GM21737 (cell line): ENCODE results near the gene STRN4.

Experiments used
- ATAC-seq: cut with Tn5 transposase; IDR thresholded peaks from one replicate; pipeline ENCODE4 v1.9.1; 2021; ENCODE audit warnings: mild to moderate bottlenecking, moderate library complexity; ENCODE audit not compliant: unreplicated experiment

The STRN4 gene

DNA sequence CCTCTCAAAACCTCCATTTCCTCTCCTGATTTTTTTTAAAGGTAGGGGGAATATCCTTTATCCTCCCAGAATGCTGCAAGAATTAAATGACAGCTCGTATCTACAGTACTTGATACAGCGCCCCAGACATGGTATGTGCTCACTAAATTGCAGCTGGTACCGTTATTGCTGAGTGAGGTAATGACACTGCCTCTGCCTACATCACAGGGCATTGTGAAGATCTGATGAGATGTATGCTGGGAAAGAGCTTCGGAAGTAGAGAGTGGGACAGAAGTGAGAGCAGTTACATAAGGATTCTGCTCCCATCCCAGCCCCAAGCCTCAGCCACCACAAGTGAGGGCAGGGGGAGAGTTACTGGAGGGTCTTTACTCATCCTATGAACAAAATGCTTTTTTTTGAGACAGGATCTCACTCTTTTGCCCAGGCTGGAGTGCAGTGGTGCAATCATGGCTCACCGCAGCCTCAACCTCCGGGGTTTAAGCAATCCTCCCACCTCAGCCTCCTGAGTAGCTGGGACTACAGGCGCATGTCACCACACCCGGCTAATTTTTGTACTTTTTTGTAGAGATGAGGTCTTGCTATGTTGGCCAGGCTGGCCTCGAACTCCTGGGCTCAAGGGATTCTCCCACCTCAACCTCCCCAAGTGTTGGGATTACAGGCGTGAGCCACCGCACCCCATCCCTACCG lies 2.1 kb downstream of the STRN4 start:
- no peak for ATAC-seq

DNA sequence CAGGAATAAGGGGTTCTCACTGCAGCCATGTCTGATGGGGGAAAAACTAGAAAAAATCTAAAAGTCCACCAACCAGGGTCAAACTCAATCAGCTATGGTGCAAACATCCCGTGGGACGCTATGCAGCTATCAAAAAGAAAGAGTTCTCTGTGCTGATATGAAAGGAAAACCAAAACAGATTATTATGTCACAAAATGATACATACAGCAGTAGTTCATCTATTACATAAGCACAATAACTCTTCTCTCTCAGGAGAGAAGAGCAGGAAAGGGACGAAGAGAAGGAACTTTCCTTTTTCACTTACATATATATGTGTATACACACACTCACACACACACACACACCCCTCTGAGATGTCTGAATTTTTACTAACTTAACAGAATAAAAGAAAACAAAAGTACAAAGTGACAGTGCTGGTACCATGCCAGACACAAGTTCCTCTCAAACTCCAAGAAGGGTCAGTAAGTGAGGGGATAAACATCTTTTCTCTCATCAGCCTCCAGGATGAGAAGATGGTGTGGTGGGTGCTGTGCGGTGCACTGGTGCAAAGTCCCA lies 3.2 kb downstream of the STRN4 start:
- ATAC-seq, result no peak

DNA sequence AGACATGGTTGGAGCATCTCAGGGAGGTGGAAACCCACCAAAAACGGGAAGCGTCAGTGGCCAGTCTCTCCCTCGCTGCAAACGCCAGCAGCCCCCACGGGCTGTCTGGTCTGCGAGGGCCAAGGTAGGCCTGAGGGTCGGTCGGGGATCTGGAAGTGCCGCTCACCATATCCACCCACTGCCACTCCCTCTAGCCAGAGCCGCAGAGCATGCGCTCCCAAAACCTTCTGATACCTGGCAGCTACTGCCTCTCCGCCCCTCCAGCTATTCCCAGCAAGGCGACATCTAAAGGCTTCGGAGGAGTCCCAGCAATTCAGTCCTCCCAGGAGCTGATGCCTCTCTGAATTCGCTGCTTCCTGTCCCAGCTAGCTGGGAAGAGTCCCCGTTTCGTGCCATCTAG lies 4.8 kb downstream of the STRN4 start:
- ATAC-seq, result no peak

DNA sequence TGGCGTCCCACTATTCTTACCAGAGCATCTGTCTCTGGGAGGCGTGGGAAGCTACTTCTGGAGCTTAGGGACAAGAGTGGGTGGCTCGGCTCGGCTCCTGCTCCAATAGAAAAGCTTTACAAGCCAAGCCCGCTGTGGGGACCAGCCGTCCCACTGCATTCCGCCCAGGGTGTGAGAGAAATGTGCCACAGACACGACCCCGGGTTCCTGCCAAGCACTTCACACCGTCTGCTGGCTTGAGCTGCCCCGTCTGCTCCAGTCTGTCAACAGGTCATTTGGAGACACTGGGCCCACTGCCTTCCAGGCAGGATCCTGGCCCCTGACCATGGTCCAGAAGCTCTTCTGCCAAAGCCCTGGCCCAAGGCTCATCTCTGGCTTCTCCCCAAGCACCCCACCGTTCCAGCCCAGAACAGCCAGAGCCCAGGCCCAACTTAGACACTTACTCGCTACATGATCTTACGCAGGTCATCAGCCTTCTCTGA lies 6.9 kb downstream of the STRN4 start:
- no peak for ATAC-seq

DNA sequence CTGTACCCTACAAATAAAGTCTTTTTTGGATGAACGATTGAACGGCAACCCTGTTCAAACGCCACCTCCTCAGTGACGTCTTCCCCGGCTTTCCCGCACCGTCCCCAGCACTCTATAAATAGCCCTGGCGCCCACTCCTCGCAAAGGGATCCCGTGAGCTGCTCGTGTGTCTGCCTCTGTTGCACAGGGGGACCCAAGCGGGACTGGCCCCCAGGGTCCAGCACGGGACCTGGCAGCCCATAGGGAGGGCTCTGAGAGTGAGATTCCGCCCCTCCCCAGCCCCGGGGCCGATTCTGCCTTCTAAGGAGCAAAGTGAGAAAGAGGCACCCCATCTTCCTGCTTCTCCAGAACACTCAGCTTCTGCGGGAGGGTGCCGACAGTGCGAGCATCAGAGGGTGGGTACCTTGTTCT lies 8.5 kb downstream of the STRN4 start:
- ATAC-seq, result no peak

DNA sequence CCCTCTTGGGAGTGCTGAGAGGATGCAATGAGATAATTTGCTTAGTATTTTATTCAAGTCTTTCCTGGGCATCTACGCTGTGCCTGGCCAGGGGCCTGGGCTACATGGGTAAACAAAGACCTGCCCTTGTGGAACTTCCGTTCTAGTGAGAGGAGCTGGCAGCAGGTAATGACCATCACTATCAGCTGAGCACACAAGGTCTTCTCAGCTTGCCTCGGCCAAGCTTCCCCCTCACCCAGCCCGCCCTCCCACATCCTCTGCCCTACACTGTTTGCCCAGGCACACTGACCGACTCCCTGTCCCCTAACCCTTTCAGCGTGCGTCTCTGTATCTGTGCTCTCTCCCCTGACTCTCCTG lies 9.0 kb downstream of the STRN4 start:
- no peak for ATAC-seq

DNA sequence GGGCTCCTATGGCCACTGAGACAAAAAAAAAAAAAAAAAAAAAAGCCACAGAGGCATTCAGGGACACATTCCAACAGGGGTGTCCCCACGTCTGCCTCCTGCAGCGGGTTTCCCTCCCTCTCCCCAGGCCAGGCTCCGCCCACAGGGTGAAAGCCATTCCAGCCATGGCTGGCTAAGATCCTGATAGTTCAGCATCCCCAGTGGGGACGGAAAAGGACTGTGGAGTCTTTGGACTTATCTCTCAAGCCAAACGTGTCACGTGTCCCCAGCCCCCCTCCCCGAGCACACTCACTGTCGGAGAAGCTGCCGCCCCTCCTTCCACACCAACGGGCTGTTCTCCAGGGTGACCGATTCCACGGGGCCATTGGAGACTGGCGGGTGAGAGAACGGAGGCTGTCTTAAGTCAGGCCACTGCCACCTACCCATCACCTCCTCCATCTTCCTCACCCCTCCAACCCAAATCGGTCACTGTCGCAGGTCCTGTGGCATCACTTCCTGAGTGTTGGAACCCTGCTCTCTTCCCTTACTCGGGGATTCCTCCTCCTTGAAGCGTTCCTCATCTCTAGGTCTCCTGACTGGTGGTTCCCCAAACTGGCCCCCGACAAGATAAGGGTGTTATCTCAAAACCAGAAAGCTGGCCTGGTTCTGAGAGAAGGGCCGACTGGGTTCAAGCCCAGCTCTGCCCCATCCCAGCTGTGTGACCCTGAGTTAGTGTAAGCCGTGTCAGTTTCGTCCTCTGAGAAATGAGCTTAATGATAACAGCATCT lies 9.5 kb downstream of the STRN4 start:
- ATAC-seq, result no peak

DNA sequence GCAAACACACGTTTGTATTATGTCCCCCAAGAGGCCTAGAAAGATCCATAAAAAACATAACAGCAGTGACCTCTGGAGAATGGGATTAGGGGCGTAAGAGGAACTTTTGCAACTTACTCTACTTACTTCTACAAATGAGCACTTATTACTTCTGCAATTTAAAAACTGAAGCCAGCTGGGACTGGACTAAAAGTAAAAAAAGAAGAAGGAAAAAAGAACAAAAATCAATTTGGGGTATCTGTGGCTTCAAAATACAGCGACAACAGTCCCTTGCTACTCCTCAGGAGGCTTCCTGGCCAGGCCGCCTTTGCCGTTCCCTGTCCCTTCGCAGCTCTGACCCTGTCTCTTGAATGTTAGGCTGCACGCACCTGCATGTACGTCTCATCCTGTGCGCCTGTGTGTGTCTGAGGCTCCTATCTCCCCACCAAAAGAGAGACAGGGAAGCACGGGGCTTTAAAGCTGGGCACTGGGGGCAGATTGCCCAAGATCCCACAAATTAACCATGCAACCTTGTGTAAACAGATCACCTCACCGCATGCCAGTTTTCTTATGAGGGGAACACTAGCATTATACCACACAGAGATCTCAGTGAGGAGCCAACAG lies 12.5 kb downstream of the STRN4 start:
- no peak for ATAC-seq

DNA sequence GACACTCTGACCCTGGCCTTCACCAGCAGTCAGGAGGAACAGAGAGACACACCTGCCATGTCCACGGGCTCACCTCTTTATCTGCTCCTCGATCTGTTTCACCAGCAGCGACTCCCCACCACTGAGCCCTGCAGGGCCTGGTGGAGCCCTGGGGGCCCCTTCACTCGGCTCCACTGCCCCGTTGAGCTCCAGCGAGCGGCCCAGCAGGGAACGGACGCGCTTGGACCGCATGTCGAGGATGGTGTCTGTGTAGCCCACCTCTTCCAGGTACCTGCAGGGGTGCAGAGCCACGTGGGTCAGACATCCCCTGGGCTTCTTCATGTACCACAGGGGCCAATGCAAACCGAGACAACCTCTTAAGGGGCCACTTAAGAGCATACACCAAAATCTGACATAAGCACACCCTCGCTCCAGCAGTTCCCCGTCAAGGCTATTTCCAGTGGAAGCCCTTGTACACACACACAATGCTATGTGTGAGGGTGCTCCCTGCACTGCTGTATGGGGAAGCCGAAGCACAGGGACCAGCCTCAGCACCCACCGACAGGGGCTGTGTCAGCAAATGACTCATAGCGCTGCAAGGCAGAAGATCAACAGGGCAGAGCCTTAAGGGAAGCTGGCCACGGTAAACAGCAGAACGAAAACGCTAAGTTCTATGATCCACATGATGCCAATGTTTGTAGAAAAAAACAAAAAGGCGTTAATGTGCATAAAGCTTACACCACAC lies 13.1 kb downstream of the STRN4 start:
- no peak for ATAC-seq

DNA sequence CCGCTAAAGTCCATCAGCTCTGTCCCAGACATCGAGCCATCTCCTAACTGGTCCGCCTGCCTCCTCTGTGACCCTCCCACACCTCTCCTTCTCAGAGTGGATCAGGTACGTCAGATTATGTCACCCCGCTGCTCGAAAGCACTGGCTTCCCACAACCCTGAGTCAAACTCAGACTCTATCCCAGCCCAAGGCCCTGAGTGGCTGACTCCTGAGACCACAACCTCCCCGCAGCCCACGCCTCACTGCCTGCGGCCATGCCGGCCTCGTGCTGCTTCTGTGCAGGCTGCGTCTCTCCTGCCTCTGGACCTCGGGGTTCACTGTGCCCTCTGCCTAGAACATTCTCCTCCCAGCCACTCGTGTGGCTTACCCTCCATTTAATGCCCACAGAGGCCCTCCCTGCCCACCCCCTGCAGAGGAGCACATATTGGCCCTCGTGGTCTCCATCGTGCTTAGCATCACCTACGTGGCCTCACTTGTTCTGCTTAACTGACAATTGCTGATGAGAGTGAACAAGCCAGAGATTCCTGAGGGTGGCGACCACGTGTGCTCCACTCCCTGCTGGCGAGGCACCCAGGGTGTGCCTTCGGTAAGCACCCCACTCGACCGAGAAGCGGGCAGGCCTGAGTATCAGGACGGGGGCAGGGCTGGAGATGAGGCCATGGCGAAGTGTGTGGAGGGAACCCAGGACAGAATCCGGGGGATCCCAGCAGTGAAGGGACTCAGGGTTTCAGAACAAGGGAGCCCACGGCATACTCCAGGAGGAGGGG lies 13.9 kb downstream of the STRN4 start:
- no peak for ATAC-seq

DNA sequence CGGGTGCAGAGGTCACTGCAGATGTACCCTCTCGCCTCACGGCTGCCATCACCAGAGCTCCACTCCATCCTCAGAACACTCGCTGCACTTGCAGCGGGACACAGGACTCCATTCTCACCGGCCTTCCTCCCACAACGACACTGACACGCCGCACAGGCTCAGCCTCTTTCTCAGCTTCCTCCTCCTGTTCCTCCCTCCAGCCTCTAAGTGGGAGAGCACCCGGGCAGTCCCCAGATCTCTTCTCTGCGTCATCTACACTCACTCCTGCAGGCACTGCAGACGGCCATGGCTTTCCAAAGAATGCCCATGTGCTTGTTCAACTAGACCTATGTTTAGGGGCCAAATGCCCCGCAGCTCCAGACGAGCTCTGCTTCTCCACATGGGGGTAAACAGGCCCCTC lies 14.7 kb downstream of the STRN4 start:
- ATAC-seq, result no peak

DNA sequence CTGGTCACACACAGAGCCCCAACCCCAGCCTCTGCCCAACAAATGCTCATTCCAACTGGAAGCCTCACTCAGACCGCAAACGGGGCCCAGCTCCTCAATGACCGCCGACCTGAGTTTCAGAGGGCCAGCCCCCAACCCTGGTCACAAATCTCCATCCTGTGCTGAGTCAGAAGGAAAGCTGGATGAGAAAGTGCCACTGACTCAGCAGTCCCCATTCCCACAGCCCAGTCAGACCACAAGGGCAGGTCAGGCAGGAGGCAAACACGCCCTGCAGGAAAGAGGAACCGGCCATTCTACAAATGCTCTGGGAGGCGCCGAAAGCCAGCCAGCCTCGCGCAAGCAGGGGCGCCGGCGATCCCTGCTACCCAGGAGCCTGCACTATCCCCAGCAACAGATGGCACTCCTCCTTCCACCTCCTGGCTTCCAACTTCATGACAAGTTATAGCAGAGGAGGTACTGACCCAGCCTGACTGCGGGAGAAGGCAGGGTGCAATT lies 15.2 kb downstream of the STRN4 start:
- no peak for ATAC-seq

DNA sequence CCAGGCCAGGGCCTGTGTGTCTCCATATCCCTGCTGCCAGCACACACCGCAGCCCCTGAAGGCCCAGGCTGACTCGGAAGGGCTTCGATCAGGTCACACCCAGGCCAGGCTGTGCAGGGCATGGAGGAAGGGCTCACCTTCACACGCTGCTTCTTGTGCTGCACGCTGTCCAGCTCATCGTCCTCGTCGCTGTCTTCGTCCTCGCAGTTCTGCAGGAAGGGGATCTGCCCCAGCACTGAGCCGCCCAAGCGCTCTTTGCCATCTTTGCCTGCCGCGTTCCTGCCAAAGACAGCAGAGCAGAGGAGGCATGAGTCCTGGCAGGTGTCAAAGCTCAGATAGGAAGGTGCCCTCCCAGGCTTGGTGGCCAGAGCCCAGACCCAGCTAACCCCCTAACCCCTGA lies 15.7 kb downstream of the STRN4 start:
- ATAC-seq, result no peak

DNA sequence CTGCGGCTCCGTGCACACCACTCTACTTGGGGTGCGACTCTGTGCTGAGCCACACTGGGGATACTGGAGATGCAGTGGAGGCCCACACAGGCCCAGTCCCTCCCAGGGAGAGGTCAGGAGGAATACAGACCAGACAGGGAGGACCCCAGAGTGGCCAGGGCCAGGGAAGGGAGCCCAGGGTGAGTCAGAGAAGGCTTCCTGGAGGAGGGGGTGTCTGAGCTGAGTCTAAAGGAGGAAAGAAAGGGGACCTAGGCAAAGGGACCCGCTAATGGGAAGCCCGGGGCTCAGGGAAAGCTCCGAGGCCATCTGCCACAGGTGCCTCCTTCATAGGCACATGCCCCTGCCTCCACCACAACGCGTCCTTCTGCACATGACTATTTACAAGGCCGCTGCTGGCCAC lies 16.1 kb downstream of the STRN4 start:
- ATAC-seq, result no peak

DNA sequence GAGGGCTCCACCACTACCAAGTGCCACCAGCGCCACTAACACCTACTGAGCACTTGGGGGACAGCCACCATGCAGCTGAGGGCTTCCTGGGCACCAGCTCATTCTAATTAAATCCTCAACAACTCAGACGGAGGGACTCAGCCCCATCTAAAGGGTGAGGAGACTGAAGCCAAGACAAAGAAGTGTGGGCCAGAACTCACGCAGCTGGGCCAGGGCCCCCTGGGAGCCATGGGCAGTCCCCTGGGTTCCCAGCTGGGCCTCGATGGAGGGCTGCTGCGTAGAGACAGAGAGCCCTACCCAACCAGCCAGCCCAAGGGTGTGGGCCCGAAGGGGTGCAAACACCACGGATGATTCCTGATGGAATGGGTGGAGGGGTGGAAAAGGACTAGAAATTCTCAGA lies 16.6 kb downstream of the STRN4 start:
- ATAC-seq, result no peak

DNA sequence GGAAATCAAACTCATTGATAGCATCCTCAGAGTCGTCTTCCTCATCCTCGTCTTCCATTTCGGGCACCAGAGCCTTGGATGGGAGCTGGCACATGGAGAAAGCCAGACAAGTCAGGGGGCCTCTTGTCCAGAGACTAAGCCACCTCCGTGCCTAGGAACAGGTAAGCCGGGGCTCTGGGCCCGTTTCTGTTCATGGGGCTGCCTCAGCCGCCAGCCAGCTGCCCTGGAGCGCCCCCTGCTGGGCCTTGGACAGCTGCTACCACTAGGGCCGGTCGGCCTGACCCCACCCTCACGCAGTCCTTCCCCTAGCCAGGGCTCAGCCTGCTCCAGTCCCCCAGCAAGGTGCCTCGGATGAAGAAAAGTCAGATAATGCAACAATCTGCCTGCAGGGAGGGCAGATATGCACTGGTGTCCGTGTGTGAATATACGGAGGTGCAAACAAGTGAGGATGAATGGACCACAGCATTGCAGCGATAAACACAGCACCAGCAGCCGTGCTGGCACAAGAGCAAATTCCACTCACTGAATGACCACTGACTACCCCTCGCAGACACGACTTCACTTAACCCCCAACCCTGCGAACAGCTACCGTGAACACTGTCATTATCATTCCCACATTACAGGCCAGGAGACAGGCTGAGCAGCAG lies 17.4 kb downstream of the STRN4 start:
- no peak for ATAC-seq

DNA sequence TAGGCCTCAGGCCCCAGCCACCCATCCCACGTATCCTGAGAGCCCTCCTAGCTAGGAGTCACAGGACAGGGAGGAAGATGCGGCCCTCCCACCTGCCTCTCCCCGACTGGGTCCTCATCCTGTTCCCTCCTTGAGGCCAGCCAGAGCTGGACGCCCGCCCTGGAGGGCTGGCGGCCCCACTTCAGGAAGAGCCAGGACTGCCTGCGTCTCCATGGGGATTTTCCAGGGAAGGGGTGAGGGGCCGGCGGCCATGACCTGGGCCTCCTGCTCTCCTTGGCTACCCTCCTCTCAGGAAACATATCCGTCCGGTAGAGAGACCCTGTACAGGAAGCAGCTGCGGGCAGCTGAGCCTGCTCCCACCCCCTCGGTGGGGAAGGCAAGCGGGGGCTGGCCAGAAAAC lies 18.0 kb downstream of the STRN4 start:
- no peak for ATAC-seq

DNA sequence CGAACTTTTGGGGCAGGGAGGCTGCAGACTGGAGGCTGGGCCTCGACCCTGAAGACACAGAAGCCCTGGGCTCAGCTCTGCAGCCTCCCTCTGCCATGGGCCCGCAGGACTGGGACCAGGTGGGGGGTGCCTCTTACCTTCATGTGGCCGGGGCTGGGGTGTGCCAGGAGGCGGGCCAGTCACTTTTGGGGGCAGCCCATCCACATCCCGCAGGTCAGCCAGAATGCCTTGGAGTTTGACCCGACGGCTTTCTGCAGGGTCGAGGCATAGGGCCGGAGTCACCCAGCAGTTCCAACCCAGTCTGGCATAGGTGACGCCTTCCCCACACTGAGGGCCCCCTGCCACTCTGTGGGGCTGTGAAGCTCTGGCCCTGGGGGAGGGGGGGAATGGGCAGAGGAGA lies 18.5 kb downstream of the STRN4 start:
- ATAC-seq, result no peak

DNA sequence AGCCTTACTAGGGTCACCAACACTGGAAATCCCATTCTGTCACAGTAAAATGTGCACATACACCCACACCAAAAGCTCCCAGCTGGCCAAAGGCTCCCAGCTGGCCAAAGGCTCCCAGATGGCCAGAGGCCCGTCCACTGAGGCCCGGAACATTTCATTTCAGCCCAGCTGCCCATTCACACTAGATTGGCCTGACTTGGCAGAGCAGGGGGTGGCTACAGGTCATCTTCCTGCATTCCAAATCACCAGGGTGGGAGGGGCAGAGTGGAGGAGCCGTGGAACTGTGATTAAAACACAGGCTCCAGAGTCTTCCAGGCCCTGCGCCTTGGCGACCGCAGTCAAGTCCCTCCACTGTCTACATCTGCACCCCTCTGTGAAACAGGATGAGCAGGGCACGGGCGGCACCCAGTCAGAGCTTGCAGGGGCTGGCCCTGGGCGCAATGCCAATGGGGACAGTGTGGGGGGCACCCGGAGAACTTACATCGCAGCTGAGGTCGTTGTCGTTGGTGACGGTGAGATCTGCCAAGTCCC lies 19.2 kb downstream of the STRN4 start:
- ATAC-seq, result no peak

DNA sequence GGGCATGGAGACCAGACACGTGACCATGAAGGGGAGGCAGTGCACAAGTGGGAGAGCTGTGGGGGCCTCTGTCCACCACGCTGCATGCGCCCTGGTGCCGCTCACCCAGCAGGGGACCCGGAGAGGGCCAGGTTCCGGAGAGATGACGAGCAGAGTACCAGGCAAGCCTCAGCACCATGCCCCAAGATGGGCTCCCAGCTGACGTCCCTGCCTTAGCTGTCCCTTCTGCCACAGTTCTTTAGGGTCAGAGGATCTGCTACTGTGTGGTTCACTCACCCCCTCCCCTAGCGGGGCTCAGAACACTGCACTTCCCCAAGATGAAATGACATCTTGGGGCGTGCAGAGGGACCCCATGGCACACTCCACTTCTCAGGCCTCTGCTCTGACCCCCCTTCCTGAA lies 19.7 kb downstream of the STRN4 start:
- no peak for ATAC-seq
